ENCODE data around the gene ADAMTS2.

Gene ADAMTS2

DNA sequence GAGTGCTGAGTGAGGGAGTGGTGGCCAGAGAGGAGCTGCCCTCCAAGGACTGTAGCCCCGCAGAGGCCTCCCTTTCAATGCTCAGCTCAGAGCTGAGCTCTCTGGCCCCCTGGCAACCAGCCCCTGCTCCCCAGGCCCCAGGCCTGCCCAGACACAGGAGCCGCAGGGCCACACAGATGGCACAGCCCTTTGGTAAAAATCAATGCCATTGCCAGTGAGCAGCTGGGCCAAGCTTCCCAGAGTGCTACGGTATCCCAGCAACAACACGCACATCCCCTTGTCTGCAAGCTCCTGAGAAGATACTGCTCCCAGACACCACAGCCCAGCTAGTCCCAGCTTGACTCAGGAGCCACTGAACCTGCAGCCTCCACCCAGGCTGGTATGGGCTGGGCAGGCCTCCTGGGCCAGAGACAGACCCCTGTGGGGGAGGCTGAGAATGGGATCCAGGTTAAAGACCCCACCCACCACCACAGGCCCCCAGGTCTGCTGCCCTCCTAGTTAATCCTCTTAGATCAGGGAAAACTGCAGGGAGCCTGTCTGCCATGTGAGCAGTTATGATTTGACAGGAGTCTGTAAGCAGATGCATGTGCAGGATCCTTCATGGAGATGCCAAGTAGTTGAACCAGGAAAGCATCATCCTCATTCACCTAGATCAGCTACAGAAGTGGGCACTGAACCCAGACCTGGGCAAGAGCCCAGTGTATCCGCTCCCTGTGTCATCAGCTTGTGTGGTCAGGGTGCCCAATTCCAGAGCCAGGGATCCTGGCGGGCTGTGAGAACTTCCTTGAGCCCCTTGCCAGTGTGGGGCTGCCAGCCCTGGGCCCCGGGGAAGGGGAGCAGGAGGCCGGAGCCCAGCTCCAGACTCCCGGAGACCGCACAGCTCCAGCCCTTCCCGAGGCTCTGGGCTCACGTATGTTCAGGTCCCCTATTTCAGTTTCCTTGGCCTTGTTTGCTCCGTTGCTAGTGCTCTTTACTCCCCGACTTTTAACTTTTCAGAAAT, 26.7 kb upstream of the ADAMTS2 start:
- DNase-seq (ENCODE audit: low read depth in 3 of 3): no peak

DNA sequence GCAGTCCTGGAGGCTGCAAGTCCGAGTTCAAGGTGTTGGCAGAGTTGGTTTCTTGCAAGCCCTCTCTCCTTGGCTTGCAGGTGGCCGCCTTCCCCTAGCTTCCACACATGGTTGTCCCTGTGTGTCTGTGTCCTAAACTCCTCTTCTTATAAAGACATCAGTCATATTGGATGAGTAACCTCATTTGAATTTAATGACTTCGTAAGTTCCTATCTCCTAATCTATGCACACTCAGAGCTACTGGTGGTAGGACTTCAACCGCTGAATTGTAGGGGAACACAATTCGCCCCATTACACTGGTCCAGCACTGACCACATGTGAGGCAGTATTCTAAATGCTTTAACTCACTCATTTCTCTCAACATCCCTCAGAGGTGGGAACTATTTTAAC, 25.9 kb upstream of the ADAMTS2 start:
- DNase-seq (ENCODE audit: low read depth in 3 of 3): no peak

- no peak for DNase-seq (ENCODE audit: low read depth in 3 of 3)
Measured at GRCh38 chr5:179370490-179371120, 25.3 kb upstream of the ADAMTS2 start.

DNA sequence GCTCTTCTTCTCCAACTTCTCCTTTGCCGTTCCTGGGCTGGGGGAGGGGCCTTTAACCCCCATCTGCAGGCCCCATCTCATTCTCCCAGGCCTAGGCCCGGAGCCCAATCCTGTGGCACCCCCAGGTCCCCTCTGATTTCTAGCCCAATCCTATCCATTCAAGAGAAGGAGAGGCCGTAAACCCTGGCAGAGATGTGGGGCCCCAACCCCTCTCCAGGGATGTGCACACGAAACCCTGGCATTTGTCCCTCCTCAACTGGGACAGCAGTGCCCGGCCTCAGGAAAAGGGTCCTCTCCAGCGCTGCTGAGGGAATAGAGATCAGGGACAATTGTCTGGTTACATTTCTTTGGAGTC, 24.2 kb upstream of the ADAMTS2 start:
- no peak for DNase-seq (ENCODE audit: low read depth in 3 of 3)

- DNase-seq (ENCODE audit: low read depth in 3 of 3): no peak
Measured at GRCh38 chr5:179368806-179369529, 23.7 kb upstream of the ADAMTS2 start.

DNA sequence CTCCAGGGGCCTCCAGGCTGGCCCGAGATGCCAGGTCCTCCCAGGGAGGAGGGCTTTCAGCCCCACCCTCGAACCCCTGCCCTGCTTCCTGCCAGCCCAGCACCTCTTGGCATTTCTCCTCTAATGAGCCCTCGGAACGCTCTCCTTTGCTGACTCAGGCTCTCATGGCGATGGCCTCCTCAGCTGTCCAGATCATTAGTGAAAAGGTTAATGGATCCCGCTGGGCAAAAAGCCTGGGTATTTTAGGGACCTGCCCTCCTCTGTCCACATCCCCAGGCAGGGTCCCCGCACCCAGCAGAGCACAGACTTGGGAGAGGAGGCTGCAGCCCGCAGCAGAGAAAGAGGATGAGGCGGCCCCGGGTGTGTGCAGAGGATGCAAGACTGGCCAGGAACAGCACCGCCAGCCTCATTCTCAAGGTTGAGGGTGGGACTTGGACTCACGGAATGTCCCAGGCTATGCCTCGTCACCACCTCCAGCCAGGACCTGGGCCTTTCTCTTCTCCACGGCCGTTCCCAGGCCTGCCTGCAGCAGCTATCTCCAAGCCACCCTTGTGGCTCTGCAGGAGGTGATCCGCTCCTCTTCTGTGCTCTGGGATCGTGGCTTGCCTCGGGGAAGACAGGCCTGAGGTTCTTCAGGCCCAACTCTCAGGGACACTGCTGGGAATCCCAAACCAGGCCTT, 23.0 kb upstream of the ADAMTS2 start:
- no peak for DNase-seq (ENCODE audit: low read depth in 3 of 3)

DNA sequence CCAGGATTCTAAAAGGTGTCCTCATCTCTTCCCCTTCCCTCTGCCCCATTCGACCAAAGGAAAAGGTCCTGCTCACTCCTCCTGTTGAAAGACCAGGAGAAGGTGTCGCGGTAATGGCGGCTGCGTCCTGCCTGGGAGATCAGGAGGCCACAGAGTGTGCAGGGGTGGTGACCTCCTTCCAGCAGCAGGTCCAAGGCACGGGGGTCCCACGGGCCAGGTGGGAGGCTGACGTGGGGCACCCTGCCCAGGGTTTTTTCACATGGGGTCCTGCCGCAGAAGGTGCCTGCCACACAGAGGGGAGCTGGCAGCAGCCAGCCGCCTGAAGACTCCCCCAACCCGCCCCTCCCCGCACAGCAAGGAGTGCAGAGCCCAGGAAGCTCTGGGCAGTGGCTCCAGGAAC, 22.2 kb upstream of the ADAMTS2 start:
- no peak for DNase-seq (ENCODE audit: low read depth in 3 of 3)

DNA sequence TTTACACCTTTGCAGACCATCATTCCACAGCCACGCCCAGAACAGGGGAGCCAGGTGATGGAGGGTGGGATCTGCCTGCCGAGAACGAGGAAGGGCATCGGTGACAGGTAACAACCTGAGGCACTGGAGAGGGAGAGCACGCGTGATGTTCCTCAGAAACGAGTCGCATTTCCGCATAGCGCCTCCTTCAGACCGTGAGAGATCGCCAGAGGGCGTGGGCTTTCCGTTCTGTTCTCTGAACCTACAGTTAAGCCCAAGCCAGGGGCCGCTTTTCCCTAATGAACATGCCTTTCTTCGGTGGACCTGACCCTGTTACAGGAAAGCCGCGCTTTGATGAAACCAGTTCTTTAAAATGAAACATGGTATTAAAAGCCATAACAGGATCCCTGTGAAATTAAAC, 17.1 kb upstream of the ADAMTS2 start:
- no peak for DNase-seq (ENCODE audit: low read depth in 3 of 3)

DNA sequence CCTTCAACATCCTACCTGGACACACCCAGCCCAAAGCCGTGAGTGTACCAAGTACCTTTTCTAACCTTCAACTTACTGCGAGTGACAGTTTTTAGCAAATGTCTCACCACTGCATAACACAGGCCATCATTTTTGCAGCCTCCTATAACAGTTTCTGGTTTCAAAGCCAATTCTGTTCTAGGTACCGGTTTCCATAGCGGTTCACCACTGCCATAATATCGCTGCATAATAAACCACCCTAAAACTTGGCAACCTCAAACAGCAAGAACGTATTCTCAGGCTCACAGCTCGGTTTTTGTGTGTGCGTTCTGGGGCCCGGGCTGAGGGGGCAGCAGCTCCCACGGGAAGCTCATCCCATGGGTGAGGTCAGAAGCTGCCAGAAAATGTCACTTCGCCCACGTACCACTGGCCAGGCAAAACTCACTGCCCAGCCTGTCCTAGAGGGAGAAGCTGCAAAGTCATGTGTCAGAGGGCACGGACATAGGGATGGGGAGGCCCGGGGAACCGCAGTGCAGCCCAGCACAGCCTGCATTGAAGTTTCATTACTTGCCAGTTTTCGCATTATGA, 15.9 kb upstream of the ADAMTS2 start:
- DNase-seq (ENCODE audit: low read depth in 3 of 3): no peak

GRCh38 chr5:179357031-179357430, 11.8 kb upstream of the ADAMTS2 start:
- DNase-seq (ENCODE audit: low read depth in 3 of 3): no peak

DNA sequence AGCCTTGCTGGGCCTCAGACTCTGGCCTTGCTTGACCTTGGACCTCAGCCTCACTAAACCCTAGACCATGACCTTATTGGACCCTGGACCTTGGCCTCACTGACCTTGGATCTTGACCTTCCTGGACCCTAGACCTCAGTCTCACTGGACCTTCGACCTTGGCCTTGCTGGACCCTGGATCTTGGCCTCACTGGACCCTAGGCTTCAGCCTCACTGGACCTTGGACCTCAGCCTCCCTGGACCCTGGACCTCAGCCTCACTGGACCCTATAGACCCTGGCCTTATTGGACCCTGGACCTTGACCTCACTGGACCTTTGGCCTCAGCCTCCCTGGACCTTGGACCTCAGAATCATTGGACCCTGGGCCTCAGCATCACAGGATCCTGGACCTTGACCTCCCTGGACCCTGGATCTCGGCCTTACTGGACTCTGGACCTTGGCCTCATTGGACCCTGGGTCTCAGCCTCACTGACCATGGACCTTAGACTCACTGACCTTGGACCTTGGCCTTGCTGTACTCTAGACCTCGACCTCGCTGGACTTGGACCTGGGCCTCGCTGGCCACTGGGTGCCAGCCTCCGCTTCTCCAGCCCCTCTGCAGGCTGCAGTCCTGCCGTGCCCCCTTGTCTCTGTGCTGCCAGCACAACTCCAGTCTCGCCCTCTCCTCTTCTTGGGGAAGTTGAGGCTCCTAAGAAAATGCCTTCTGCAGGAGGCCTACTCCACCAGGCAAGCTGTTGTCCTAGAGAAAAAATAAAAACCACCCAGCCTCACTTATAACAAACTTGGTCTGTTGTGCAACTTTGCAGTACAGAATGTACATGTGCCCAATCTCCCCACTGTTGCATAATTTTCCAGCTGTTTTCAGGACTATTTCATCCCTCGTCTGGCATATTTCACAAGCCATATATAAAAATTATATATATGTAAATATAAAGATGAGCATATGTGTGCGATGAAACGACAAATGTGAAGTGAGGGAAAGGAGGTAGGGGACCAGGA, 11.0 kb upstream of the ADAMTS2 start:
- no peak for DNase-seq (ENCODE audit: low read depth in 3 of 3)

GRCh38 chr5:179354305-179354882, 9.1 kb upstream of the ADAMTS2 start:
- DNase-seq (ENCODE audit: low read depth in 3 of 3): no peak

- no peak for DNase-seq (ENCODE audit: low read depth in 3 of 3)
Measured at GRCh38 chr5:179348843-179349242, 3.6 kb upstream of the ADAMTS2 start.

- no peak for DNase-seq (ENCODE audit: low read depth in 3 of 3)
Measured at GRCh38 chr5:179348011-179348530, 2.8 kb upstream of the ADAMTS2 start.

- no peak for DNase-seq (ENCODE audit: low read depth in 3 of 3)
Measured at GRCh38 chr5:179347581-179347980, 2.3 kb upstream of the ADAMTS2 start.

DNA sequence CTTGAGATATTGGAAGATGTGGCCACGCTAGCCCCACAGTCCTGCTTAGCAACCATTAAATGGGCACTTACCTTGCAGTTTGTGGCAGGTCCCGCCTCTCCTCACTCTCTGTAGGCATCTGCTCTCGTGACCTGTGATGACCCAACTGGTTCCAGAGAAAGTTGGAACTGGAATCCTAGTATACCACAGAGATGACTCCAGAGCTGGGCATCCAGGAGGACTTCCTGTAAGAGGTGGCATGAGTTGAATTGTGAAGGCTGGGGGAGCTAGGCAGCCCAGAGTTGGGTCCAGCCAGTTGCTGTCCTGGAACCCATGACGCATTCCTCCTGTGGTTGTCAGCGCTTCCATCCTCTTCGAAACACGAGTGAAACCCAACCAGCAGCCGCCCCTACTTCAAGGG, 1.6 kb upstream of the ADAMTS2 start:
- no peak for DNase-seq (ENCODE audit: low read depth in 3 of 3)

- DNase-seq (ENCODE audit: low read depth in 3 of 3): no peak
Measured at GRCh38 chr5:179346401-179346800, 1.1 kb upstream of the ADAMTS2 start.

GRCh38 chr5:179345183-179345432, 153 bp downstream of the ADAMTS2 start:
- no peak for DNase-seq (ENCODE audit: low read depth in 3 of 3)

DNA sequence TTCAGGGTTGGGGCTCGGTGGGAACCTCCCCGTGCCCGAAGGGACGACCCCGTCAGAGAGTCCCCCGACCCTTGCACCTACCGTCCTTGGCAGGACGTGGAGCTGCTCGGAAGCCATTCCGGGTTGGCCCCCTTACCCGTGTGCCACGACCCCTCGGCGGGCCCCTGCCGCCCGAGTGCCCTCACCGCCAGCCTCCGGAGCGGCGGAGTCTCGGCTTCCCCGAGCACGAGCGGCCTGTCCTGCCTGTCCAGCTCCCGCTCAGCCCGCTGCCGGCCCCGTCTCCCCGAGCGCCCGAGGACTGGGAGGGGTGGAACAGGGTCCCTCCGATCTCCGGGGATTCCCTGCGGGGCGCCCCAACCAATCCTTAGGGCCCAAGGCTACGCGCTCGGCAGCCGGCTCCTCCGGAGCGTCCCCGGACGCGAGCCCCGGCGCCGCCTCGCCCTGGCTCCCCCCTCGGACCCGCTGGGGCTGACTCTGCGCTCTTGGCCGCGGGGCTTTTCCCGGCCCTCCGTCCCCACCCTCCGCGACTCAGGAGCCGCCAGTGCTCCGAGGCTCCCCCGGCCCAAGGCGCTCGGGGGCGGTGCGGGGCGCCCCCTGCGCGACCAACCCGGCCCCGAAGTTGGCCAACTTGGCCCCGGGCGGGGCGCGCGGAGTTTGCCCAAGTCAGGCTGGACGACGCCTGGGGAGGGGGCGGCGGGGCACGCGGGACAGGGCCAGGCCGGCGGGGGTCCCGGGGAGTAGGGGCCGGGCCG, 654 bp downstream of the ADAMTS2 start:
- DNase-seq (ENCODE audit: low read depth in 3 of 3): no peak

Measured in stimulated activated CD4-positive, alpha-beta T cell treated with anti-CD3 and anti-CD28 coated beads, TNF-alpha, amount 100 ng/mL, for 48 hours (primary cell).